OCI-LY3 (cell line): ENCODE results near the gene TMEM255B.

Source experiments
- EZH2phosphoT487 ChIP-seq: fragments of 200-600 bp; shearing (Covaris generic); IDR thresholded peaks from 2 replicates; pipeline ENCODE4 v1.6.1; 2018; ENCODE audit warnings: antibody characterized with exemption, mixed run types, low read depth
- TF ChIP-seq, protein P1 (sequence below): fragments of 200-600, 300-600 bp; sonication (generic); IDR thresholded peaks from 2 replicates; pipeline ENCODE4 v1.5.1; 2014; ENCODE audit warnings: antibody characterized with exemption, low read length, low read depth

GRCh38 chr13:113791761-113792160, 32.7 kb downstream of the TMEM255B start:
- TF ChIP-seq, protein P1, sequence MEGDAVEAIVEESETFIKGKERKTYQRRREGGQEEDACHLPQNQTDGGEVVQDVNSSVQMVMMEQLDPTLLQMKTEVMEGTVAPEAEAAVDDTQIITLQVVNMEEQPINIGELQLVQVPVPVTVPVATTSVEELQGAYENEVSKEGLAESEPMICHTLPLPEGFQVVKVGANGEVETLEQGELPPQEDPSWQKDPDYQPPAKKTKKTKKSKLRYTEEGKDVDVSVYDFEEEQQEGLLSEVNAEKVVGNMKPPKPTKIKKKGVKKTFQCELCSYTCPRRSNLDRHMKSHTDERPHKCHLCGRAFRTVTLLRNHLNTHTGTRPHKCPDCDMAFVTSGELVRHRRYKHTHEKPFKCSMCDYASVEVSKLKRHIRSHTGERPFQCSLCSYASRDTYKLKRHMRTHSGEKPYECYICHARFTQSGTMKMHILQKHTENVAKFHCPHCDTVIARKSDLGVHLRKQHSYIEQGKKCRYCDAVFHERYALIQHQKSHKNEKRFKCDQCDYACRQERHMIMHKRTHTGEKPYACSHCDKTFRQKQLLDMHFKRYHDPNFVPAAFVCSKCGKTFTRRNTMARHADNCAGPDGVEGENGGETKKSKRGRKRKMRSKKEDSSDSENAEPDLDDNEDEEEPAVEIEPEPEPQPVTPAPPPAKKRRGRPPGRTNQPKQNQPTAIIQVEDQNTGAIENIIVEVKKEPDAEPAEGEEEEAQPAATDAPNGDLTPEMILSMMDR, result no peak
- TF ChIP-seq EZH2phosphoT487, result no peak
